ENCODE data around the gene PDSS2. TPM values are rescaled to one million over a fixed set of nuclear protein-coding genes. Genes with fewer than 3 reads are reported as not detected.

PDSS2 gene
- polyA plus RNA-seq, 1 donor (not counting 4 experiments of a cell fraction or from before 2014, with no cell fraction given), result 12.5 TPM

- no peaks in the 10 kb centered on the region for H4K20me1 ChIP-seq (ENCODE audit: control insufficient read depth, extremely low read depth, insufficient read depth, low read length)
- no peaks in the 10 kb centered on the region for H3K36me3 ChIP-seq (ENCODE audit: control insufficient read depth in 2 of 2, extremely low read depth in 1 of 2, insufficient read depth in 2 of 2, low read length in 2 of 2)
- no peak overlapping the region for H2AFZ ChIP-seq (ENCODE audit: control insufficient read depth, low read length)
- TF ChIP-seq CTCF (optimal IDR thresholded peaks at IDR 0.05 in 1 of 3, IDR thresholded peaks at IDR 0.05 in 1 of 3, conservative IDR thresholded peaks at IDR 0.05 in 1 of 3; ENCODE audit: extremely low read depth in 1 of 3, insufficient read depth in 2 of 3, low read length in 3 of 3), result no peak
- dilution Hi-C loops (cut with MboI; ENCODE audit: extremely low pct_ligation_motif_present, low sequenced_read_pairs), result no loop called here
- no peaks in the 10 kb centered on the region for H3K27me3 ChIP-seq (ENCODE audit: control insufficient read depth, extremely low read depth, insufficient read depth, low read length)
- DNase-seq (ENCODE audit: low read depth, low spot score) (no peak), FAIRE-seq (no peak)
- H3K27ac ChIP-seq (ENCODE audit: control insufficient read depth, insufficient read depth, low read length), result no peak overlapping the region
- H3K4me2 ChIP-seq (ENCODE audit: control insufficient read depth, extremely low read depth, insufficient read depth, low read depth, low read length), result no peak overlapping the region
- H3K9ac ChIP-seq (ENCODE audit: control insufficient read depth, extremely low read depth, insufficient read depth, low read length), result no peak overlapping the region
- H3K9me1 ChIP-seq (ENCODE audit: control insufficient read depth, extremely low read depth, insufficient read depth, low read length), result no peaks in the 10 kb centered on the region
- no peaks in the 10 kb centered on the region for H3K9me3 ChIP-seq (ENCODE audit: control insufficient read depth, low read depth, low read length)
- H3K79me2 ChIP-seq (ENCODE audit: control insufficient read depth, insufficient read depth, low read length), result no peaks in the 10 kb centered on the region
- no peak overlapping the region for H3K4me3 ChIP-seq (ENCODE audit: control insufficient read depth in 2 of 3, extremely low read depth in 1 of 3, insufficient read depth in 2 of 3, low read depth in 1 of 3, low read length in 3 of 3)
- no peaks in the 10 kb centered on the region for H3K4me1 ChIP-seq (ENCODE audit: control insufficient read depth, extremely low read depth, insufficient read depth, low read length)
These were observed 184.0 kb downstream of the PDSS2 start for GRCh38 chr6:107275330-107275865.

- Histone ChIP-seq H4K20me1 (ENCODE audit: control insufficient read depth, extremely low read depth, insufficient read depth, low read length) (no peaks in the 10 kb centered on the region), H3K4me1 (ENCODE audit: control insufficient read depth, extremely low read depth, insufficient read depth, low read length) (no peaks in the 10 kb centered on the region), H3K27ac (ENCODE audit: control insufficient read depth, insufficient read depth, low read length) (no peak overlapping the region), H3K9me3 (ENCODE audit: control insufficient read depth, low read depth, low read length) (no peaks in the 10 kb centered on the region), H2AFZ (ENCODE audit: control insufficient read depth, low read length) (no peak overlapping the region), H3K9ac (ENCODE audit: control insufficient read depth, extremely low read depth, insufficient read depth, low read length) (no peak overlapping the region), H3K27me3 (ENCODE audit: control insufficient read depth, extremely low read depth, insufficient read depth, low read length) (no peaks in the 10 kb centered on the region), H3K4me2 (ENCODE audit: control insufficient read depth, extremely low read depth, insufficient read depth, low read depth, low read length) (no peak overlapping the region), H3K9me1 (ENCODE audit: control insufficient read depth, extremely low read depth, insufficient read depth, low read length) (no peaks in the 10 kb centered on the region), H3K79me2 (ENCODE audit: control insufficient read depth, insufficient read depth, low read length) (no peaks in the 10 kb centered on the region), H3K4me3 (ENCODE audit: control insufficient read depth in 2 of 3, extremely low read depth in 1 of 3, insufficient read depth in 2 of 3, low read depth in 1 of 3, low read length in 3 of 3) (no peak overlapping the region), H3K36me3 (ENCODE audit: control insufficient read depth in 2 of 2, extremely low read depth in 1 of 2, insufficient read depth in 2 of 2, low read length in 2 of 2) (no peaks in the 10 kb centered on the region)
- dilution Hi-C loops (cut with MboI; ENCODE audit: extremely low pct_ligation_motif_present, low sequenced_read_pairs), result no loop called here
- DNase-seq (ENCODE audit: low read depth, low spot score) (no peak), FAIRE-seq (no peak)
- no peak for TF ChIP-seq EZH2 (IDR thresholded peaks at IDR 0.05; ENCODE audit: low read length)
- no peak for TF ChIP-seq CTCF (optimal IDR thresholded peaks at IDR 0.05 in 1 of 3, IDR thresholded peaks at IDR 0.05 in 1 of 3, conservative IDR thresholded peaks at IDR 0.05 in 1 of 3; ENCODE audit: extremely low read depth in 1 of 3, insufficient read depth in 2 of 3, low read length in 3 of 3)
These were observed 185.1 kb downstream of the PDSS2 start for GRCh38 chr6:107274288-107274687.

All from keratinocyte (primary cell).